SK-N-SH treated with all-trans-retinoic acid at 6 μM for 48 hours (cell line): Measurements from ENCODE around the gene SLC5A10.

Experiments used
- ARNTL ChIP-seq: fragments of 450-650 bp; formaldehyde crosslinking; IDR thresholded peaks from 2 replicates; pipeline ENCODE4 v1.5.0; 2020; ENCODE audit warnings: low read depth, mild to moderate bottlenecking, moderate library complexity, borderline replicate concordance
- CSRNP3 ChIP-seq: fragments of 250-450 bp; sonication (Bioruptor Pico); IDR thresholded peaks from 2 replicates; pipeline ENCODE4 v1.5.1; 2021; ENCODE audit warnings: mild to moderate bottlenecking, moderate library complexity
- ISL1 ChIP-seq: fragments of 250-450 bp; sonication (Bioruptor Pico); IDR thresholded peaks from 2 replicates; pipeline ENCODE4 v2.1.2; 2022; ENCODE audit warnings: mild to moderate bottlenecking, moderate library complexity
- PATZ1 ChIP-seq: fragments of 250-450 bp; sonication (Bioruptor Pico); IDR thresholded peaks from 2 replicates; pipeline ENCODE4 v1.8.0; 2020; ENCODE audit warnings: mild to moderate bottlenecking, moderate library complexity, borderline replicate concordance
- ZFP3 ChIP-seq: fragments of 250-450 bp; sonication (Bioruptor Pico); IDR thresholded peaks from 2 replicates; pipeline ENCODE4 v1.5.0; 2020; ENCODE audit warnings: mild to moderate bottlenecking, moderate library complexity
- ZFP30 ChIP-seq: fragments of 450-650 bp; formaldehyde crosslinking; IDR thresholded peaks from 2 replicates; pipeline ENCODE4 v1.5.0; 2022; ENCODE audit warnings: mild to moderate bottlenecking, moderate library complexity
- ZNF565 ChIP-seq: fragments of 450-650 bp; formaldehyde crosslinking; conservative IDR thresholded peaks from 2 replicates; pipeline ENCODE4 v1.5.0; 2020; ENCODE audit warnings: low read depth, mild to moderate bottlenecking, moderate library complexity
- TF ChIP-seq, protein P1 (sequence below): fragments of 250-450 bp; sonication (Bioruptor Pico); IDR thresholded peaks from 2 replicates; pipeline ENCODE4 v1.8.0; 2021; ENCODE audit warnings: low read depth, mild to moderate bottlenecking, moderate library complexity, borderline replicate concordance

DNA sequence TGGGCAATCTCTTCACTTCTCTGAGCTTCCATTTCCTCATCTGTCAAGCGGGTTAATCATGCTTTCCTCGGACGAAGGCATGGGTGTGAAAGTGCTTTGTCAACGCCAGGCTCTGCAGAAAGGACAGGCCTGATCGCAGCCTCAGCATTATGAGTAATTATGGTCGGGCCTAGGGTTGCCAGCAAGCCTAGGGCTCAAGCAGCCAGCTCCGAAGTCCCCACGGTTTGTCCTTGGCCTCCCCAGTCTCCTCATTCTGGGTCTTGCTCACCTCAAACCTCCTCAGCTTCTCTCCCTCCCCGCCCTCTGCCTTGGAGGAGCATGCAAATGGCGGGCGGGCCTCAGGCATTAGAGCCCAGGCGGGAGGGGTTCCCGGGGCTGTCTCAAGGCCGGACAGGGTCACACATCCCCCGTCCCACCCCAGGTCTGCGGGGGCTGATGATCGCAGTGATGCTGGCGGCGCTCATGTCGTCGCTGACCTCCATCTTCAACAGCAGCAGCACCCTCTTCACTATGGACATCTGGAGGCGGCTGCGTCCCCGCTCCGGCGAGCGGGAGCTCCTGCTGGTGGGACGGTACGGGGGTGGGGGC, 62.8 kb downstream of the SLC5A10 start:
- no peak for TF ChIP-seq ARNTL (CRISPR knock-in tag)
- no peak for TF ChIP-seq ZNF565 (CRISPR knock-in tag)
- TF ChIP-seq ISL1 (CRISPR knock-in tag) = no peak
- TF ChIP-seq PATZ1 (CRISPR knock-in tag) = no peak
- TF ChIP-seq, protein P1, sequence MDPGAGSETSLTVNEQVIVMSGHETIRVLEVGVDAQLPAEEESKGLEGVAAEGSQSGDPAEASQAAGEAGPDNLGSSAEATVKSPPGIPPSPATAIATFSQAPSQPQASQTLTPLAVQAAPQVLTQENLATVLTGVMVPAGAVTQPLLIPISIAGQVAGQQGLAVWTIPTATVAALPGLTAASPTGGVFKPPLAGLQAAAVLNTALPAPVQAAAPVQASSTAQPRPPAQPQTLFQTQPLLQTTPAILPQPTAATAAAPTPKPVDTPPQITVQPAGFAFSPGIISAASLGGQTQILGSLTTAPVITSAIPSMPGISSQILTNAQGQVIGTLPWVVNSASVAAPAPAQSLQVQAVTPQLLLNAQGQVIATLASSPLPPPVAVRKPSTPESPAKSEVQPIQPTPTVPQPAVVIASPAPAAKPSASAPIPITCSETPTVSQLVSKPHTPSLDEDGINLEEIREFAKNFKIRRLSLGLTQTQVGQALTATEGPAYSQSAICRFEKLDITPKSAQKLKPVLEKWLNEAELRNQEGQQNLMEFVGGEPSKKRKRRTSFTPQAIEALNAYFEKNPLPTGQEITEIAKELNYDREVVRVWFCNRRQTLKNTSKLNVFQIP (CRISPR knock-in tag) = no peak
- TF ChIP-seq ZFP3 (CRISPR knock-in tag) = no peak
- no peak for TF ChIP-seq ZFP30 (CRISPR knock-in tag)
- TF ChIP-seq CSRNP3 (CRISPR knock-in tag) = no peak
